Muscle layer of duodenum (tissue), 2 donors: ENCODE data around the gene DOCK2.

Source experiments
- H3K27ac ChIP-seq: one replicate; pipeline ENCODE4 v1.7.0; 2013; ENCODE audit warnings: mild to moderate bottlenecking, low read length
- H3K27me3 ChIP-seq: one replicate; pipeline ENCODE4 v1.7.0; 2013; ENCODE audit warnings: low read depth, mild to moderate bottlenecking, control low read depth, low read length
- H3K36me3 ChIP-seq, 2 donors: one replicate each; pipeline ENCODE4 v1.7.0; 2013; ENCODE audit warnings: low read length in 2 of 2, control low read depth in 1 of 2, mild to moderate bottlenecking in 1 of 2; ENCODE audit not compliant: insufficient read depth in 2 of 2, control insufficient read depth in 1 of 2
- H3K4me1 ChIP-seq, 2 donors: one replicate each; pipeline ENCODE4 v1.7.0; 2013; ENCODE audit warnings: low read length in 2 of 2, mild to moderate bottlenecking in 2 of 2, control low read depth in 1 of 2, moderate library complexity in 1 of 2; ENCODE audit not compliant: insufficient read depth in 2 of 2, control insufficient read depth in 1 of 2
- H3K4me3 ChIP-seq, 2 donors: one replicate each; pipeline ENCODE4 v1.7.0; 2013; ENCODE audit warnings: low read length in 2 of 2, low read depth in 1 of 2, mild to moderate bottlenecking in 1 of 2
- H3K9me3 ChIP-seq, 2 donors: one replicate each; pipeline ENCODE4 v1.7.0; 2013; ENCODE audit warnings: low read length in 2 of 2, control low read depth in 1 of 2, mild to moderate bottlenecking in 1 of 2; ENCODE audit not compliant: control insufficient read depth in 1 of 2
- donor health status: healthy.

The DOCK2 gene

GRCh38 chr5:169850409-169850808 lies 213.3 kb downstream of the DOCK2 start:
- H3K36me3 ChIP-seq: no peaks in the 10 kb centered on the region
- H3K27ac ChIP-seq: no peak overlapping the region
- no peaks in the 10 kb centered on the region for H3K27me3 ChIP-seq
- H3K9me3 ChIP-seq: peaks cover 0 to 26% of the 10 kb centered on the region in 2 donors
- H3K4me1 ChIP-seq: no peaks in the 10 kb centered on the region
- no peak overlapping the region for H3K4me3 ChIP-seq

GRCh38 chr5:169851321-169851850 lies 214.3 kb downstream of the DOCK2 start:
- Histone ChIP-seq H3K4me3 (no peak overlapping the region), H3K9me3 (peaks cover 0 to 26% of the 10 kb centered on the region in 2 donors), H3K27ac (no peak overlapping the region), H3K4me1 (no peaks in the 10 kb centered on the region), H3K27me3 (no peaks in the 10 kb centered on the region), H3K36me3 (no peaks in the 10 kb centered on the region)

GRCh38 chr5:169856571-169856970 lies 219.5 kb downstream of the DOCK2 start:
- Histone ChIP-seq H3K4me1 (no peaks in the 10 kb centered on the region), H3K36me3 (no peaks in the 10 kb centered on the region), H3K4me3 (no peak overlapping the region), H3K27ac (no peak overlapping the region), H3K27me3 (no peaks in the 10 kb centered on the region), H3K9me3 (peaks cover 0 to 9% of the 10 kb centered on the region in 2 donors)

DNA sequence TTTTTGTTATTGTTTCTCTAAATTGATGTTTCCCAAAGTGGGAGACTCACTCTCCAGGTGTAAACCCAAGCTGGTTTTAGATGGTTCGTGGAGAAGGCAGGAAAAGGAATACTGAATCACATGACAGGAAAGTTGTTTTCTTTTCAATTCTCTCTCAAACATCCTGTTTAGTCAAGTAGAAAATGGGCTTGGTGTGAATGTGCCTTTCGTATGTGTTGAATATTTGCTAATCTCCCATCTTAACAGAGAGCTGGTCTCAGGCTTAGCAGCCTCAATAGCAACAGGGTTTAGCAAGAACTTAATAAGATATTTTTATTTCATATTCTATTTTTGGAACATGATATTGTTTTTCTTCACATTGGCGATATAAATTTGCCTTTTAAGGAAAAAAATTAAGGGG lies 223.5 kb downstream of the DOCK2 start:
- Histone ChIP-seq H3K4me3 (no peak overlapping the region), H3K36me3 (no peaks in the 10 kb centered on the region), H3K9me3 (no peaks in the 10 kb centered on the region), H3K27me3 (no peaks in the 10 kb centered on the region), H3K4me1 (no peaks in the 10 kb centered on the region), H3K27ac (no peak overlapping the region)

GRCh38 chr5:169861433-169861832 lies 224.4 kb downstream of the DOCK2 start:
- H3K27me3 ChIP-seq: no peaks in the 10 kb centered on the region
- no peaks in the 10 kb centered on the region for H3K9me3 ChIP-seq
- H3K27ac ChIP-seq: no peak overlapping the region
- no peak overlapping the region for H3K4me3 ChIP-seq
- H3K4me1 ChIP-seq: no peaks in the 10 kb centered on the region
- no peaks in the 10 kb centered on the region for H3K36me3 ChIP-seq

DNA sequence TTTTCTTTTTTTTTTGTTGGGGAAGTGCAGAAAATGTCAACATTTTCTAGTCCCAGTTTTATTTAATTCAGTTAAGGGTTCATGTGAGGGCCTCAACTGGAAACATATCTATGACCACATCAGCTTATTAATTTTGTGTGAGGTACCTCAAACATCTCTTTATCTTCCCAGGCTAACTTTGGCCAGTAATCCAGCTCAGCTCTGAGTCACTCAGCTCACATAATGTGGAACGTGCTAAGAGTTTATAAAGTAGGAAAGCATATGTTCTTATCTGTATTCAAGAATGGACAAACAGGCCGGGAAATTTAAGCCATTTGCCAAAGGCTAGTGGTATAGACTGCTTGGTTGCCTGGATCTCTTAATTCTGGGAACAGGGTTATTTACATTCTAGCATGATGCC lies 224.9 kb downstream of the DOCK2 start:
- Histone ChIP-seq H3K9me3 (no peaks in the 10 kb centered on the region), H3K36me3 (no peaks in the 10 kb centered on the region), H3K4me3 (no peak overlapping the region), H3K27ac (no peak overlapping the region), H3K27me3 (no peaks in the 10 kb centered on the region), H3K4me1 (no peaks in the 10 kb centered on the region)

- Histone ChIP-seq H3K36me3 (no peaks in the 10 kb centered on the region), H3K9me3 (no peaks in the 10 kb centered on the region), H3K4me3 (no peak overlapping the region), H3K27ac (no peak overlapping the region), H3K27me3 (no peaks in the 10 kb centered on the region), H3K4me1 (no peaks in the 10 kb centered on the region)
Measured at GRCh38 chr5:169862391-169862811, 225.3 kb downstream of the DOCK2 start.

GRCh38 chr5:169864483-169864882 lies 227.4 kb downstream of the DOCK2 start:
- H3K27me3 ChIP-seq: no peaks in the 10 kb centered on the region
- H3K4me1 ChIP-seq: no peaks in the 10 kb centered on the region
- no peaks in the 10 kb centered on the region for H3K9me3 ChIP-seq
- no peak overlapping the region for H3K27ac ChIP-seq
- no peak overlapping the region for H3K4me3 ChIP-seq
- H3K36me3 ChIP-seq: no peaks in the 10 kb centered on the region

GRCh38 chr5:169867347-169867746 lies 230.3 kb downstream of the DOCK2 start:
- Histone ChIP-seq H3K4me1 (no peaks in the 10 kb centered on the region), H3K4me3 (no peak overlapping the region), H3K36me3 (no peaks in the 10 kb centered on the region), H3K27me3 (no peaks in the 10 kb centered on the region), H3K9me3 (no peaks in the 10 kb centered on the region), H3K27ac (no peak overlapping the region)

DNA sequence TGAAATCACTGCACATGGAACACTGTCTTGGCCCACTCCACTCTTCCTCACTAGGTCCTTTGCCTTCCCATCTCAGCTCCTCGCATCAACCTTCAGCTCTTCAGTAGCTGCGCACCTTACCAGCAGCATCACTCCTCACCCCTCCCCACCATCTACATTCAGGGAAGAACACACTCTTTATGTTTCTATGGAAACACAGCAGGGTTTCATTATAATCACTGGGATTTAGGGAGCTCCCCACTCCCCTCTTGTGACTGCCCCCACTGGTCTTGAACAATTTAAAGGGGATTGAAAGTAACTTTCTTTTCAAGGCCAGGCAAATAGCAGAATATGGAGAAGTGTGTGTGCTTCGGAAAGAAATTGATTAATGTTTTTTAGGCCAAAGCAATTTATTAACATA lies 232.0 kb downstream of the DOCK2 start:
- no peaks in the 10 kb centered on the region for H3K36me3 ChIP-seq
- H3K4me1 ChIP-seq: no peaks in the 10 kb centered on the region
- no peak overlapping the region for H3K27ac ChIP-seq
- no peak overlapping the region for H3K4me3 ChIP-seq
- no peaks in the 10 kb centered on the region for H3K9me3 ChIP-seq
- no peaks in the 10 kb centered on the region for H3K27me3 ChIP-seq

DNA sequence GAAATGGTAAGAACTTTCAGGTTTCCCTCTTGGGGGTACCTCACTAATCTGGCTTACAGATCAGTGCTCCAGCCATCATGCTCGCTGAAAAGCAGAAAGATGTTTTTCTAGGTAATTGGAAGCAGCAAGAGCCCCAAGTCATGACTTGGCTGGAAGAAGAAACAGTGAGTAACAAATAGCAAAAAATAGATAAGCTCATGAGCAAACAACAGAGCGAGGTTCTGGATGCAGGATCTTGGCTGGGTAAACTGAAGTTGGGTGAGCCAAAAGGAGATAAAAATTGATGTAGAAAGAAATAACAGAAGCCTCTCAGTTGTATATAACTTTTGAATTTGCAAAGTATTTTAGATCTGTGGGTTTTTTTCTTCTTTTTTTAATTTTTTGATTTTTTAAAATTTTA lies 233.1 kb downstream of the DOCK2 start:
- no peaks in the 10 kb centered on the region for H3K9me3 ChIP-seq
- H3K4me3 ChIP-seq: no peak overlapping the region
- H3K36me3 ChIP-seq: no peaks in the 10 kb centered on the region
- no peaks in the 10 kb centered on the region for H3K4me1 ChIP-seq
- H3K27ac ChIP-seq: no peak overlapping the region
- no peaks in the 10 kb centered on the region for H3K27me3 ChIP-seq

DNA sequence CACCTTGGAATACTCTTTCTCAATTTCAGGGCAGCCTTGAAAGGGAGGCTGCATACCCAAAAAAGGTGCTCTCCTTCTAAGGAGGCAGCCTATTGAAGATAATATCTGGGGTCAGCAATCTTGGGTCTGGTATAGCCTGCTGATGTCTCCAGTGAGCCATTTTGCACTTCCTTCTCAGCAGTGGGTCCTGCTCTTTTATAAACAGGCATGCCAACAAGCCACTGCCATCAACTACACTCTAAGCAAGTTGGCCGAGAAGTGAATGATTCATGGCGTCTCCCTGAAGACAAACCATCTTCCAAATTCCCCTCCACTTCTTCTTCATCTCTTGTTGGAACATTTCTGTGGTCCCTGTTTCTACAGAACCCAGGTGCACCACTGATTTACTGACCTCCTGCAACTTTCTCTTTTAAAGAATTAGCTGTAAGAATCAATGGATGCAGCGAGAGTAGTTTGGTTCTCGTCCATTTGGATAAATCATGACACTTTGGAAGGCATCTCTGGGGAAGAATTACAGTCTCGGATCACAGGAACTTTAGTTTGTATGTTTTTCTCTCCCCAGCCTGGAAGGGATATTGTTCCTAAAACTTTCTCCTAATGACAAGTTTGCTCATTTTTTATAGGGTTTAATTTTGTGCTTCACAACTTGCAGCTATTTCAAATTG lies 234.9 kb downstream of the DOCK2 start:
- Histone ChIP-seq H3K27me3 (no peaks in the 10 kb centered on the region), H3K9me3 (no peaks in the 10 kb centered on the region), H3K4me3 (no peak overlapping the region), H3K27ac (no peak overlapping the region), H3K4me1 (no peaks in the 10 kb centered on the region), H3K36me3 (no peaks in the 10 kb centered on the region)
